Retinal pigment epithelial cell (primary cell): ENCODE data around the gene ZNF107.
"Not testable (repeated sequence)": the region's sequence is repeated elsewhere in the genome, so short reads cannot be mapped to it uniquely, and the experiment has no call there.

Experiments
- DNase-seq: peaks from one replicate; pipeline ENCODE4 v3.0.0-alpha.2; 2010; ENCODE audit warnings: low read depth
- H3K4me3 ChIP-seq: 2 replicates; pipeline ENCODE4 v1.5.1; 2011; ENCODE audit warnings: mild to moderate bottlenecking, low read length, control low read depth, moderate library complexity
- TF ChIP-seq, protein P1 (sequence below): conservative IDR thresholded peaks from 2 replicates; pipeline ENCODE4 v1.5.1; 2011; ENCODE audit warnings: low read depth, low read length, control low read depth, inconsistent platforms

Gene ZNF107

DNA sequence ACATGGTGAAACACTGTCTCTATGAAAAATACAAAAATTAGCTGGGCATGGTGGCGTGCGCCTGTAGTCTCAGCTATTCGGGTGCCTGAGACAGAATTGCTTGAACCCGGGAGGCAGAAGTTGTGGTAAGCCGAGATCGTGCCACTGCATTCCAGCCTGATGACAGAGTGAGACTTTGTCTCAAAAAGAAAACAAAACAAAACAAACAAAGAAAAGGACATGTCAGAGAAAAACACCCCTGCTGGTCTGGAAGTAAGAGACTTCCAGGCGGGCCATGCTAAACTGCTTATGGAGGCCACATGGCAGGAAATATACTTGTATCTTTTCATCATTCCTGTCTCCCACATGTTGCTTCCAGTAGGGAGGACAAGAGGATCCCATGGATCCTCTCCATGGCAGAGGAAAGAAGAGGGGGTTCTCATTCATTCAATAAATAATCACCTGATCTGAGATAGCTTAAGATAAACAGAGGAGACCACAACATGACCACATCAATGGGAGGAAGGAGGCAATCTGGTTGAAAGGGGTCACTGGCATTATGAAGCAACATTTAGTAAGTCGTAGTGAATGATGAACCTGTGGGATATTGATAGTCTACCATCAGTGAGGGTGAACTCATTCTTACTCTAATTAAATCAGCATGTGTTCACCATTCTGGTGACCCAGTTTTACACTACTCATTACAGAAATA, 67.8 kb downstream of the ZNF107 start:
- no peak overlapping the region for H3K4me3 ChIP-seq
- TF ChIP-seq, protein P1, sequence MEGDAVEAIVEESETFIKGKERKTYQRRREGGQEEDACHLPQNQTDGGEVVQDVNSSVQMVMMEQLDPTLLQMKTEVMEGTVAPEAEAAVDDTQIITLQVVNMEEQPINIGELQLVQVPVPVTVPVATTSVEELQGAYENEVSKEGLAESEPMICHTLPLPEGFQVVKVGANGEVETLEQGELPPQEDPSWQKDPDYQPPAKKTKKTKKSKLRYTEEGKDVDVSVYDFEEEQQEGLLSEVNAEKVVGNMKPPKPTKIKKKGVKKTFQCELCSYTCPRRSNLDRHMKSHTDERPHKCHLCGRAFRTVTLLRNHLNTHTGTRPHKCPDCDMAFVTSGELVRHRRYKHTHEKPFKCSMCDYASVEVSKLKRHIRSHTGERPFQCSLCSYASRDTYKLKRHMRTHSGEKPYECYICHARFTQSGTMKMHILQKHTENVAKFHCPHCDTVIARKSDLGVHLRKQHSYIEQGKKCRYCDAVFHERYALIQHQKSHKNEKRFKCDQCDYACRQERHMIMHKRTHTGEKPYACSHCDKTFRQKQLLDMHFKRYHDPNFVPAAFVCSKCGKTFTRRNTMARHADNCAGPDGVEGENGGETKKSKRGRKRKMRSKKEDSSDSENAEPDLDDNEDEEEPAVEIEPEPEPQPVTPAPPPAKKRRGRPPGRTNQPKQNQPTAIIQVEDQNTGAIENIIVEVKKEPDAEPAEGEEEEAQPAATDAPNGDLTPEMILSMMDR: no peak
- DNase-seq: no peak

DNA sequence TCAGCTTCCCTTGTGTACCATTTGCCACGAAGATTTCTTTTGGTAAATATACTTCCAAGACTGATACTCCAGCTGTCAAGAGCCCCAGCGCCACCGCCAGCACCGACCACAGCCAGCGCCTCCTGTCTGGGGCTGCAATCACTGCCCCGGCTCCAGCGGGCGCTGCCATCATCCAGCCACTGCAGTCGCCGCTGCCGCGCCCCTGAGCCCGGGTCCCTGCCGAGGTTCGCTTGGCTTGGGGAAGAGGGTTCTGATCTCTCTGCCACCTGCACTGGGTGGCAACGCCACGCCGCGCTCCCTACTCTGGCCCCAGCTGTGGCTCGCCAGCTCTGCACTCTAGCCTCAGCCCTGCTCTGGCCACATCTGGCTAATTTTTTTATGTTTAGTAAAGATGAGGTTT, 70.6 kb downstream of the ZNF107 start:
- no peak for DNase-seq
- no peak overlapping the region for H3K4me3 ChIP-seq
- TF ChIP-seq, protein P1: no peak

DNA sequence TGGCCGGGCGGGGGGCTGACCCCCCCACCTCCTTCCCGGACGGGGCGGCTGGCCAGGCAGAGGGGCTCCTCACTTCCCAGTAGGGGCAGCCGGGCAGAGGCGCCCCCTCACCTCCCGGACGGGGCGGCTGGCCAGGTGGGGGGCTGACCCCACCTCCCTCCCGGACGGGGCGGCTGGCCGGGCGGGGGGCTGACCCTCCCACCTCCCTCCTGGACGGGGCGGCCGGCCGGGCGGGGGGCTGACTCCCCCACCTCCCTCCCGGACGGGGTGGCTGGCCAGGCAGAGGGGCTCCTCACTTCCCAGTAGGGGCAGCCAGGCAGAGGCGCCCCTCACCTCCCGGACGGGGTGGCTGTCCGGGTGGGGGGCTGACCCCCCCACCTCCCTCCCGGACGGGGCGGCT, 72.5 kb downstream of the ZNF107 start:
- not testable (repeated sequence) for H3K4me3 ChIP-seq, DNase-seq

DNA sequence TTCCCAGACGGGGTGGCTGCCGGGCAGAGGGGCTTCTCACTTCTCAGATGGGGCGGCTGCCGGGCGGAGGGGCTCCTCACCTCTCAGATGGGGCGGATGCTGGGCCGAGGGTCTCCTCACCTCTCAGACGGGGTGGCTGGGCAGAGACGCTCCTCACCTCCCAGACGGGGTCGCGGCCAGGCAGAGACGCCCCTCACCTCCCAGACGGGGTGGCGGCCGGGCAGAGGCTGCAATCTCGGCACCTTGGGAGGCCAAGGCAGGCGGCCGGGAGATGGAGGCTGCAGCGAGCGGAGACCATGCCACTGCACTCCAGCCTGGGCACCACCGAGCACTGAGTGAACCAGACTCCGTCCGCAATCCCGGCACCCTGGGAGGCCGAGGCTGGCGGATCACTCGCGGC, 73.0 kb downstream of the ZNF107 start:
- not testable (repeated sequence) for H3K4me3 ChIP-seq, DNase-seq

DNA sequence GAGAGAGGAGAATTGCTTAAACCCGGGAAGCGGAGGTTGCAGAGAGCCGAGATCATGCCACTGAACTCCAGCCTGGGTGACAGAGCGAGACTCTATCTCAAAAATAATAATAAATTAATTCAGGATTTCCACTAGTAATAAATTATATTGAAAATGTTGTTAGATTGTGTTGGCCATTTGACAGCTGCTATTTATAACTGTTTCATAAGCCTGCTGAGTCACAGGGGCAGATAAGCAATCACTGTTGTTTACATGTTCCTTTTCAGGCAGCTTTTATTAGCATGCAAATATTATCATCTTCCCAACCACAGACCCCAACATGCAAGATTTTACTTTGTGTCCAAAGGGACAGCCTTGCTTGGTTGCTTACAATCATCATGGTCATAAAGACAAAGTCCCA, 78.7 kb downstream of the ZNF107 start:
- no peak for DNase-seq
- TF ChIP-seq, protein P1: no peak

DNA sequence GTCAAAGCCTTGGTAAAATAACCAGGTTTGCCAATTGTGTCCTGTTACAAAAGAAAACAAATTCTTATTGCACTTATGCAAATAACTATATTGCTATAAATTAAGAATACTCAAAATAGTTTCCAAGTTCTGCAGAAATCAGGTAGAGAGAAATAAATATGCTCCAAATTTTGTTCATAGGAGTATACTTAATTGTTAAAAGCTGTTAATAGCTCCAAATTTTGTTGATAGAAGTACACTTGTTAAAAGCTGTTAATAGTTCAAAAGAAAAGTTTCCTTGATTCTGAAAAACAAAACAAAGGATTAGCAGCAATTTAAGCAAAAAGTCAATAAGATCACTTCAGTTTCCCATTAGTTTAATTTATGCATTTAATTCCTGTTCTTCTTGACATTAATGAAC, 81.9 kb downstream of the ZNF107 start:
- no peak overlapping the region for H3K4me3 ChIP-seq
- no peak for DNase-seq
- TF ChIP-seq, protein P1: no peak

More for the DNA sequence above, 78.7 kb downstream of the ZNF107 start:
- H3K4me3 ChIP-seq: no peak overlapping the region

DNA sequence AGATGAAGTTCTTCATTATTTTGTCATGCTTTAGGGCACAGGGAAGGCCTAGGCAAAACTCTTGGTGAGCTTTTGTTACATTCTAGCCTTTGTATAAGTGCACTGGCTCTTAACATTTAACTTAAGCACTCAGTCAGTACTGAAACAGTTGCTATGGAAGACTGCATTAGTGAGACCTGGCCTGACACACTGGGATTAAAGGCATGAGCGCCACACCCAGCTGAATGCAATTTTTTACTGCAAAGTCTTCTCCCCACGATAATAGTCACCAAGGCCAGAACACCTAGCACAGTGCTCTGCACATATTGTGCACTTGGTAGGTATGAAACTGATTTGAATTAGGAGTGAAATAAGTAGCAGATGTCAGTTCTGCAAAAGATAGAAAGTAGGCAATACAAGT, 87.1 kb downstream of the ZNF107 start:
- DNase-seq: no peak
- TF ChIP-seq, protein P1: no peak
- H3K4me3 ChIP-seq: no peak overlapping the region

DNA sequence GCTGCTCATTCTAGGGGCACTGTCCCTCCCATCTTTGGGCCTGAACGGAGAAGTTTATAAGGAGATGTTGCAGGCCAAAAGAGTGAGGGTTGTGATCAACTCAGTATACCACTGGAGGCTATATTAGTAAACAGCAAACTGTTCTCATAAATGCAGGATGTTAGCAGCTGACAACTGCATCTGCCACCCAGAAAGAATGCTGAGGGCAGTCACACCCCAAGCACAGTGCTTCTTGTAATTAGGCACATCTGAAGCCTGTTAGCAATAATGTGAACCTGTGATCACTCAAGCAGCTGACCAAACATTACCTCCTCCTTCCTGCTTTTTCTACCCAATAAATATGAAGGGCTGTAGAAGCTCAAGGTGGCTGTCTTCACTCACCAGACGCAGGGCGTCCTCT, 89.9 kb downstream of the ZNF107 start:
- no peak for DNase-seq
- no peak overlapping the region for H3K4me3 ChIP-seq
- TF ChIP-seq, protein P1: no peak
